Activated naive CD8-positive, alpha-beta T cell treated with anti-CD3 and anti-CD28 coated beads, Interleukin-2, amount 50 U/mL, for 24 hours (primary cell): ENCODE results near the gene OBSL1.

ENCODE experiments used
- ATAC-seq: fragments of 150-1000 bp; cut with Tn5 transposase; one replicate; pipeline ENCODE4 v1.10.0; 2021
- DNase-seq: peaks from one replicate; pipeline ENCODE4 v3.0.0; 2021
- H3K27ac Mint-ChIP-seq: one replicate; pipeline ENCODE4 v1.8.0; 2021; ENCODE audit warnings: mild to moderate bottlenecking, mixed read lengths
- H3K27me3 Mint-ChIP-seq: one replicate; pipeline ENCODE4 v1.8.0; 2021; ENCODE audit warnings: mixed read lengths
- H3K36me3 Mint-ChIP-seq: one replicate; pipeline ENCODE4 v1.8.0; 2021; ENCODE audit warnings: low read depth, mixed read lengths
- H3K4me1 Mint-ChIP-seq: one replicate; pipeline ENCODE4 v1.8.0; 2021; ENCODE audit warnings: mixed read lengths
- H3K4me3 Mint-ChIP-seq: one replicate; pipeline ENCODE4 v1.8.0; 2021; ENCODE audit warnings: mild to moderate bottlenecking, moderate library complexity, mixed read lengths
- H3K9me3 Mint-ChIP-seq: one replicate; pipeline ENCODE4 v1.8.0; 2021; ENCODE audit warnings: mixed read lengths

Gene OBSL1

GRCh38 chr2:219502618-219503017, 68.7 kb downstream of the OBSL1 start:
- H3K27me3 Mint-ChIP-seq = peaks cover 9% of the 10 kb centered on the region

GRCh38 chr2:219501849-219502248, 69.5 kb downstream of the OBSL1 start:
- no peak overlapping the region for H3K27ac Mint-ChIP-seq
- no peak for ATAC-seq
- H3K36me3 Mint-ChIP-seq = peaks cover 14% of the 10 kb centered on the region

More at GRCh38 chr2:219502618-219503017, 68.7 kb downstream of the OBSL1 start:
- Mint-ChIP-seq H3K4me3 (no peak overlapping the region), H3K36me3 (peaks cover 16% of the 10 kb centered on the region), H3K9me3 (no peaks in the 10 kb centered on the region), H3K27ac (no peak overlapping the region), H3K4me1 (peaks cover 25% of the 10 kb centered on the region)
- DNase-seq (no peak), ATAC-seq (no peak)

More at GRCh38 chr2:219501849-219502248, 69.5 kb downstream of the OBSL1 start:
- Mint-ChIP-seq H3K9me3 (no peaks in the 10 kb centered on the region), H3K27me3 (peaks cover 17% of the 10 kb centered on the region), H3K4me1 (peaks cover 30% of the 10 kb centered on the region), H3K4me3 (no peak overlapping the region)
- DNase-seq = no peak
